Activated CD8-positive, alpha-beta memory T cell treated with anti-CD3 and anti-CD28 coated beads for 48 hours (primary cell): ENCODE measurements around the gene GOLGA8Q.
"Not testable (repeated sequence)": the region's sequence is repeated elsewhere in the genome, so short reads cannot be mapped to it uniquely, and the experiment has no call there.

Source experiments
- DNase-seq, 3 experiments: peaks; one replicate each; pipeline ENCODE4 v3.0.0-alpha.2; 2020; ENCODE audit warnings: low read depth in 2 of 3, low spot score in 2 of 3

GOLGA8Q gene, protein sequence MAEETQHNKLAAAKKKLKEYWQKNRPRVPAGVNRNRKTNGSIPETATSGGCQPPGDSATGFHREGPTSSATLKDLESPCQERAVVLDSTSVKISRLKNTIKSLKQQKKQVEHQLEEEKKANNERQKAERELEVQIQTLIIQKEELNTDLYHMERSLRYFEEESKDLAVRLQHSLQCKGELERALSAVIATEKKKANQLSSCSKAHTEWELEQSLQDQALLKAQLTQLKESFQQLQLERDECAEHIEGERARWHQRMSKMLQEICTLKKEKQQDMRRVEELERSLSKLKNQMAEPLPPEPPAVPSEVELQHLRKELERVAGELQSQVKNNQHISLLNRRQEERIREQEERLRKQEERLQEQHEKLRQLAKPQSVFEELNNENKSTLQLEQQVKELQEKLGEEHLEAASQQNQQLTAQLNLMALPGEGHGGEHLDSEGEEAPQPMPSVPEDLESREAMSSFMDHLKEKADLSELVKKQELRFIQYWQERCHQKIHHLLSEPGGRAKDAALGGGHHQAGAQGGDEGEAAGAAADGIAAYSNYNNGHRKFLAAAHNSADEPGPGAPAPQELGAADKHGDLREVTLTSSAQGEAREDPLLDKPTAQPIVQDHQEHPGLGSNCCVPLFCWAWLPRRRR

DNA sequence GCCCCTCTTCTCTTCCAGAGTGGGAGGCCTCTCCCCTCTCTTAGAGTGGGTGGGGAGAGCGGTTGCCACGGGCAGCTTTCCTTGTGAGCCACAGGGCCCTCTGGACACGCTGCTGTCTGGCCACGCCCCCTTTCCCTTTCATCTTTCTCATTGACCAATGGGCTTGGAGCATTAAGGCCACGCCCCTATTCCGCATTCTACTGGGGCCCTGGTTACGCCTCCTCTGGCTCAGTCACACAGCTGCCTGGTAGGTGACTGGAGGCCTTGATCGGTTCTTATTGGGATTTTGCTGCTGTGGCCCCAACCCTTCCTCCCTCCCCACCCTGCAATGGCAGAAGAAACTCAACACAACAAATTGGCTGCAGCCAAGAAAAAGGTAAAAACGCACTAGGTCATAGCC, at the start of gene GOLGA8Q:
Gene GOLGA8Q, plus strand, starts transcription at position 301 of the 400 bp plus-strand sequence. Its CDS starts 28 bp downstream, at position 329.
- DNase-seq = not testable (repeated sequence)

DNA sequence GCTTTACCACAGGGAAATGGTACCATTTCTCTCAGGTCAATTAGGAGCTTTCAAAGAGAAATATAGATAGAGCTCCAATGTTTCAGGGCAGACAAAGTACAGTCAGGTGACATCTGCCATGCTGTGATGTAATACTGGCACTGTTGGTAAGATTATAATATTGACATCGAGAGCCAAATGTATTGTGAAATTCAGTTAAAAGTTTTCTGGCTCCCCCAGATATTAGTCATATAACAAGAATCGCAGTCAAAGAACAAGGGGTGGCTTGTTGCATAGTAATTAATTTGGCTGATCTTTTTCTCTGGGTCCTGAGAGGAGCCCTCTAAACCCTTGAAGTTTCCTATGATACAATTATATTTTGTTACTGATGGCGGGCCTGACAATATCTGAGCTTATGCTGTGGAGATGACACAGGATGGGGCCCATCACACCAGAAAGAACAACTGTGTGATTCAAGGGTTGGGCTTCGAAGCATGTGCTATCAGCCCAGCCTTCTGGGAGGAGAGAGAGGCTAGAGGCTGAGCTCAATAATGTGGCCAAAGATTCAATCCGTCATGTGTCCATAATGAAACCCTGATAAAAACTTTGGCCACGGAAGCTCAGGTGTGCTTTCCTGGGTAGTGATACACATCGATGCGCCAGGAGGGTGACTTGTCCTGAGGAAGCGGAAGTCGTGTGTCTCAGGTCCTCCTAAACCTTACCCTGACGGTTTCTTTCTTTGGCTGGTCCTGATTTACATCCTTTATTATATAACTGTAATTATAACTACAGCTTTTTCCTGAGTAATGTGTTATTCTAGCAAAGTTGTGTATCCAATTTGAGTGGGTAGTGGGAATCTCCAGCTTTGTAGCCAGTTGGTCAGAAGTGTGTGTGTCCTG, 48.7 kb upstream of the GOLGA8Q start:
- not testable (repeated sequence) for DNase-seq

DNA sequence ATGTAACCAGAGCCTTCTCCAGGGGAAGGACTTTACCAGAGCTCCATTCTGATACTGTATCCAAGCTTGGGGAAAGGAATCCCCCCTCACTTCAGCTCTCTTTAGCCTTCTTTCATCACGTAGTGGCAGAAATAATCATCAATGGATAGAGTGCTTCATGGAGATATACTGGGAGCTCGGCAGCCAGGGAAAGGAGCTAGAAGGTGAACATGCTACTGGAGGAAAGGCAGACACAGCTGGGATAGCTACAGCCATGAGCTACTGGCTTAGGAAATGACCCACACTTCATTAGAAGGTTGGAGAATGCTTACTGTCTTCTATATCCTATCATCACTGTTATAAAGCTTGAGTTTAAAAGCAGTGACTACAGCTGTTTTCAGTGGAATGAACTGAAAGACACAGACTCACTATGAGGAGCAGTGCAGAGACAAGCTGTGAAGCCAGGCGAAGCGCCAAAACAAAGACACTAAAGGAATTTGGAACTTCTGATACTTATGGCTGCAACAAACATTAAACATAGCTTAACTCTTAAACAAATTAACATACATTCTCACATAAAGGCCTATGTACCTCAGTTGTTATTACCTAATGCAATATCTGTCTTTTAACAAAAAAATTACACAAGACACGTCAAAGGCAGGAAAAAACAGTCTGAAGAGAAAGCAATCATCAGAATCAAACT, 47.5 kb upstream of the GOLGA8Q start:
- DNase-seq = not testable (repeated sequence)

DNA sequence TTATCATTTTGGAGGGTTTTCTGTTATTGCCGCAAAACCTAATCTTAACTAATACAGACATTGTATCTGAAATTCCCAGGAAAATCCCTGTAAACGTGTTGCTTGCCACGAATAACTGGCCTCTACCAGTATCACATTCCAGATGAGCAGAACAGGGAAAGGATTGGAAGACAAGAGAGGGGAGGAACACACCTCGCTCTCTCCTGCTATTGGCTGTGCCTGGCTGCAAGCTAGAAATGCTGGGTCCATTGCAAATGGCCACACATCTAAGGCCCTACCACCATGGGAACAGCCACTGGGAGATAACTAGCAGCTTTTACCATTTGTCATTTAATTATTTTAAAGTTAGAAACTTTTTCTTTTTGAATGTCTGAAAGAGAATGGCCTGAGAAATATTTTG, 37.3 kb upstream of the GOLGA8Q start:
- DNase-seq = not testable (repeated sequence)

DNA sequence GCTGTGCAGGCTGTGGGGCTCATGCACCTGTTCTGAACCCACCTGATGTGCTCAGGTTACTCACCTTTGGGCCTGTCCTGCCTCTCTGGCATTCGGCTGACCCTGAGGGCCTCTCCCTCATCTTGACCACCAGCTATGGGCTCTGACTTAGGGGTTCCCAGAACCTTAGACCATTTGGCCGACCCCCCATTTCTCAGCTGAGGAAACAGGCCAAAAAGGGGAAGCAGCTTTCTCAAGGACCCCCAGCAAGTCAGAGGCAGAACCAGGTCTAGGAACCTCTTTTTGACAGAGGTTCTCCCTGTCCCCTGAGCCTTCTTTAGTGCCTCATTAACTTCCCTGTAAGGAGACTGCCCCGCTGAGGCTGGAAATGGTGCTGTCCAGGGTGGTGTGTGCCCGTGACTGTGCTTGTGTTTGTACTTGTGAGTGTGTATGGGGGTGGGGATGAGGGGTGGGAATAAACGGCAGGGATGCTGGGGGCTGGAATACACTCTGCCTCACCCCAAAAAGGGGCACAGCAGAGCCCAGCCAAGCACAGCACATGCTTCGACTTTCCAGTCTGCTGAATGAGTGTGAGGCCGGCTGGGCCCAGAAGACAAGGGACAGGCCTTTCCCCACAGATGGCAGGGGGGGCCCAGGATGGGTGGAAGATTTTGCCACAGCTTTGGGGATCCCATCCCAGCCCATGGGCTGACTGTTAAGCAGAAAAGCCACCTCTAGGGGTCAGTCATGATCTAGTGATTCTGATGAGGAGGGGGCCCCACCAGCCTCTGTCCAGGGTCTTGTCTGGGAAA, 28.2 kb upstream of the GOLGA8Q start:
- DNase-seq = not testable (repeated sequence)

DNA sequence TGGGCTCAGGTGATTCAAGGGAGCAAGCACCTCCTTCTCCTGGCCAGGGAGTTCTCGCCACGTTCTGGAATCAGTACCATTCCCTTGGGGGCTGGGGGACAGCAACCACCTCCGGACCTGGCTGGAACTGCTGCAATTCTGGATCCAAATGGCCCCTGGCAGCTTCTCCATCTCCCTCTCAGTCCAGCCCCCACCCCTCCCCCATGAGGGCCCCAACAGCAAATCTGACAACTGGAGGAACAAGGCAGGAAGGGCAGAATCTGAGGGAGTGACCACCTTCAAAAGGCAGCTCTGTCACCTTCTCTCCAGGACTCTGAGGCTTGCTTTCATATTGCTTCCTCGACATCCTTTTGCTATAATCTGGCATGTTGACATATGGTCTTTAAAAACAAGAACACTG, 25.9 kb upstream of the GOLGA8Q start:
- DNase-seq = not testable (repeated sequence)

DNA sequence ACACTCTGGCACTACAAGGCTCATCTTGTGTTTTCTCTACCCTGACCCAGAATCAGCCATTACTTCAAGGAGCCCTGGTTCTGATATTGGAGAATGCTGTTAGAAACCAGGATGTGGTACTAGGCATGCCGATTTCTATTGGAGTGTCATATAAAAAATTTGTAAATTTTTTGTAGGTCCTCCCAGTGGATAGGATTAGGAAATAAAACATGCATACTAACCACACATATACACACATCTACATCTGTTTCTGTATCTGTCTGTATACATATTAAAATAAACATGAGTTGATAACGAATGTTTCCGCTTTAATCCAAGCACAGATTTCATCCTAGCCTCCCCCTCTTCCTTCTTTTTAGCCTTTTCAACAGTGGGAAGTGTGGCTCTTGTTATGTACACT, 22.8 kb upstream of the GOLGA8Q start:
- not testable (repeated sequence) for DNase-seq

DNA sequence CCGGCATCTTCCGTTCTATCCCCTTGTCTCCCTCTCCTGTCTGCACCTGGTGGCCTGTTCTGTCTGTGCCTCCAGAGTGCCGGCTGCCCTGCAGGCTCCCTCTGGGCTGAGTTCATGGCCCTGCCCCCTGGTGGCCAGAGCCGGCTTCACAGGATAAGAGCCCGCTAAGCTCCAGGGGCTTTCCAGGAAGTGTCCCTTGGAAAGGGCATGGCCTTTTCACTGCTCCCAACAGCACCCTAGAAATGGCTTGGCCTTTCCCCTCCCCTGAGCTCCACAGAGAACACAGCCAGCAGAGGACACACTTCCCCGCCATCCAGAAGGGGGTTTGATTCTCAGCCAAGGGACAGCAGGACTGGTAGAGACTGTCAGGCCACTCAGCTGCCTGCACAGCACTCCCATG, 15.1 kb downstream of the GOLGA8Q start:
- not testable (repeated sequence) for DNase-seq

DNA sequence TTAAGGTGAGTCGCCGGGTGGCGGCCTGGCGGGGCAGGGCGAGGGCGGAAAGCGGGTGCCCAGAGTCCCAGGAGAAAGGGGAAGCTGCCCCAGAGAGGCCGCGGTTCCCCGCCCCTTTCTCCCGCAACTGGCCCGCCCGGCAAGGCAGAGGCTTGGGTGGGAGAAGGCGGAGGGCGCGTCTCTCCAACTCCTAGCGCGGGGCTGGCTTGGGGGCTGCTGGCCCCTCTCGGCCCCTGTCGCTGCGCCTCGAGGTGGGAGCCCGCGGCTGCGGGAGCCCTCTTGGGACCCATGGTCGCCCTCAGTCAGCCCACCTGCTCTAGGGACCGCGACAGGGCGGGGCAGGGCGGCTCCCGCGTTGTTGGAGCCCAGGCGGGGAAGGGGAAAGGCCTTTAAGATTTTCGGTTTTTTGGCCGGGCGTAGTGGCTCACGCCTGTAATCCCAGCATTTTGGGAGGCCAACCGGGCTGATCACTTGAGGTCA, 21.2 kb downstream of the GOLGA8Q start:
- not testable (repeated sequence) for DNase-seq

DNA sequence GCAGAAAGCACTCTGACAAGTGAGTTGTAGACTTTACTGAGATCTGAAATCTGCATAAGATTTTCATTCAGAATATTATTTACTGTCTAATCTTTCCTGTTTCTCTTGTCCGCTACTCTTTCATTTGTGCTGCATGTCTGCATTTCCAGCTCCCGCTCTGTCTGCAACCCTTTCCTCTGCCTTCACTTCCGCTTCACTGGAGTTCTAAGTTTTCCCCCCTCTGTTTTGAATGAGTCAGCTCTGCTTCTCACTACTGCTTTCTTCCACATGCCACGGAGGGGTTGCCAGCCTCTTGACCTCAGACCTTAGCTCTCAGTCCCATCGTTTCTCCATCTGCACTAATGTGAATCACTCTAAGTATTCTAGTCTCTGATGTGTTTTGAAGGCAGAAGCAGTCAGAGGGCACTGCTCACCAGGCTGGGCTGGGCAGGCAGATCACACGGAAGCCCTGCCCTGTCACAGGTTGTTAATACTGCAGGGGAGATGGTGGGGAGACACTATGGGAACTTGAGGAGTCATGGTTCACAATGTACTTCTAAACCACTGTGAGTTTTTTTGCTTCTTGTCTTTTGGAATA, 27.6 kb downstream of the GOLGA8Q start:
- not testable (repeated sequence) for DNase-seq

DNA sequence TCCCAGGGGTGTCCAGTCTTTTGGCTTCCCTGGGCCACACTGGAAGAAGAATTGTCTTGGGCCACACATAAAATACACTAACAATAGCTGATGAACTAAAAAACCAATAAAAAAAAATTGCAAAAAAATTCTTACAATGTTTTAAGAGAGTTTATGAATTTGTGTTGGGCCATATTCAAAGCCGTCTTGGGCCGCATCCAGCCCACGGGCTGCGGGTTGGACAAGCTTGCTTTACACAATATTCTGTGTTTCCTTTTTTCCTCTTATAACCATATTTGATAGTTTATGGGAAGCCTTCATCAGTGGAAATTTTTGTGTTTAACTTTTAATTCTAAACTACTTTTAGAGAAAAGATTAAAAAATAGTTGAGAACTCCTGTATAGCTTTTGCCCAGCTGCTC, 28.9 kb downstream of the GOLGA8Q start:
- not testable (repeated sequence) for DNase-seq

DNA sequence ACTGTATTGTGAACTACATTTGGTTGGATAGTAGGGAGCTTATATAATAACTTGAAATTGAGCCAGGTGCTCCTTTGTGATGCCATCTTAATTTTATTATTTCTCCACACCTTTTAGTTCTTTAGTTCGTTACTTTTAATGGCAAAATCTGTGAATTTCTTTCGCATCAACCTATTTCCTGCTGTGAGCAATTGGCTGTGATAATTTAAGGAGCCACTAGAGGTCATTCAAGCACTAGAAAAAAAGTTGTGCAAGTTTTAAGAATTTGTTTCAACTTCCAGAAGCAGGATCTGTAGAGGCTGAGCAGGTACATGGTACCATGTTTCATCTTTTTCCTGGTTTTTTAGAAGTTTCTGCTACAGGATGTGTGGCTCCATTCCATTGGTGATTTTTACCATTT, 47.1 kb downstream of the GOLGA8Q start:
- DNase-seq = not testable (repeated sequence)

DNA sequence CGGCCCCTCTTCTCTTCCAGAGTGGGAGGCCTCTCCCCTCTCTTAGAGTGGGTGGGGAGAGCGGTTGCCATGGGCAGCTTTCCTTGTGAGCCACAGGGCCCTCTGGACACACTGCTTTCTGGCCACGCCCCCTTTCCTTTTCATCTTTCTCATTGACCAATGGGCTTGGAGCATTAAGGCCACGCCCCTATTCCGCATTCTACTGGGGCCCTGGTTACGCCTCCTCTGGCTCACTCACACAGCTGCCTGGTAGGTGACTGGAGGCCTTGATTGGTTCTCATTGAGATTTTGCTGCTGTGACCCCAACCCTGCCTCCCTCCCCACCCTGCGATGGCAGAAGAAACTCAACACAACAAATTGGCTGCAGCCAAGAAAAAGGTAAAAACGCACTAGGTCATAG, 51.9 kb downstream of the GOLGA8Q start, which contains the start of gene GOLGA8H:
Gene GOLGA8H, plus strand, starts transcription at position 233 of the 400 bp plus-strand sequence. Its CDS starts 98 bp downstream, at position 331.
- not testable (repeated sequence) for DNase-seq
